HG03196 (cell line): ENCODE data around the gene PPIP5K1.

Source experiments
- ATAC-seq: cut with Tn5 transposase; IDR thresholded peaks from one replicate; pipeline ENCODE4 v1.9.1; 2021; ENCODE audit not compliant: unreplicated experiment

The PPIP5K1 gene

DNA sequence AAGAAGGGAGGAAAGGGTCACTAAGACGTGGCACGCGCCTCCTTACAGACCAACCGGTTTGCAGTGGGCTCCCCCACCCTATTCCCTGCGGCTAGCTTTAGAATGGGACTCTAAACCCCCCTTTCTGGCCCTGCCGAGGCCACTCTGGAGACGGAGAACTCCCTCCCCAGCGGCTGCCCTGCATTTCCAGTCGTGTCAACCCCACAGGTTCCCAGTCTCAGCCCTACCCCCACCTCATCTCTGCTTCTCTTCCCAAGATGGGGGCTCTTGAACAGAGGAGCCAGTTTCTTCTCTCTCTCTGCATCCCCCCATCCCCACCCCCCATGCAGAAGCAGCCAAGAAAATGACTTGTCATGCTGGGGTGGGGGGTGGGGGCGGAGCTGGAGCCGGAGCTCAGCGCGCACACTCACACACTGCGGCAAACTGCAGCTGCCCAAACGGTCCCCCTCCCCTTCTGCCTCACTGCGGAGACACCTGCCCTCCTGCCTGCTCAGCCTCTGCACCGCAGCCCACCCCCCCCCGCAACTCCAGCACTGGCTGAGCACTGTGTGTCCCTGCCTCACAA lies 71.7 kb downstream of the PPIP5K1 start:
- no peak for ATAC-seq

DNA sequence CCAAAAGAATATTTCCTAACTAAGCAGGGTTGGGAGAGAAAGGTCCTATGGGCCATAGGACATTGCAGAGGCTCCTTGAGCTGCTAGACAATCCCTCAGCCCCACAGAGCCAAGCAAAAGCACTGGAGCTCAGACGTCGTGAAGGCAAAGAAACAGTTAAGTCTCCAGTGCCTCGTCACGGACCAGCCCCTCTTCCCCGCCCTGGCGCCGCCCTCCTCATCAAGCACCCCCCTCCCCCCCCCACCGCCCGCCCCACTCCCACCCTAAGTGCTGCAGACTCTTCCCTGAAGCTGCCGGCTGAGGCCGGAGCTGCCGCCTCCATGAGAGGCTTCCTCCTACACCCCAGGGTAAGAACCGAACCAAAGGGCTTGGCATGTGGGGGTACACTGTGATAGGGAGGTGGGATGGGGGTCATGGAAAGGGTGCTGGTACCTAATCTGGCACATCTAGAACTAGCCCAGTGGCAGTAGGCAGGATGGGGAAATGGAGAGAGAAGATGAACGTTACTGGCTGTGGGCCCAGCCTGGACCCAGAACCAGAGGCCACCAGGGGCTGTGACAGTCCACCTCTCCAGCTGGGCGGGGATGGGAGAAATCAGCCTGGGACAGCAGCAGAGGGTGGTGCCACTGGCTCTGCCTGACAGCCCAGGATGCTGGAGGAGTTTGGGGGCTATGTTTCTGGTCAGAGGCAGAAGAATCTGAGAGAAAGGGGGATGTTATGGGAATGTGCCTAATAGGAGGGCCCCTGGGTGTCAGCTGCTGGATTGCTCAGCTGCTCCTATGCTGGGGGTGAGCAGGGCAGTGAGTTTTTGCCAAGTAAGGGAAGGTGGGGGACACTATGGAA lies 72.4 kb downstream of the PPIP5K1 start, which contains the start of gene MAP1A:
Gene MAP1A (plus strand): TSS at position 255 of the 843 bp plus-strand sequence. CDS start 3,866 bp downstream, outside the sequence.
- no peak for ATAC-seq

DNA sequence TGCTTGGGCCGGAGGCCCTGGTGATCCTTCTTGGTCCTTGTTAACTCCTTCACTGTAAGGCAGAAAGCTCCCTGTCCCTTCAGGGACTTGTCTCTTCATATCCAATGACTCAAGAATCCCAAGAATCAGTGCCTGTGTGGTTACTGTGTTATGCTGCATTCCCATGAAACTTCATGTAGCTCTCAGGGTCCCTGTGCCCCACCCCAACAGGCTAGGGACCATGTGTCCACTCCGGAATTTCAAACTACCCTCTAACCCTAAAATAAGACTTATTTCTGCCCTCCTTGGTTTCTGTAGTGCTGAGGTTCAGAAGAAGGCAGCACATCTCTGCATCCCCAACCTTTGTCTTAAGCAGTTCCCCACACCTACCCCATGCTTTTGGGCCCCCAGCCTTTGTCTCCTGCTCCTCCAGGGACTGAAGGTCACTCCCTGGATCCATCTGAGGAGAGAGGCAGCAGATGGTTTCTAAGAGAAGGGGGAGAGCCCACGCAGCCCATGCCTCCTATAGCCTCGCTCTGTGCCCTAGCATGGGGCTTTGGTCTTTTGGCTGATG lies 73.1 kb downstream of the PPIP5K1 start:
- ATAC-seq: no peak

DNA sequence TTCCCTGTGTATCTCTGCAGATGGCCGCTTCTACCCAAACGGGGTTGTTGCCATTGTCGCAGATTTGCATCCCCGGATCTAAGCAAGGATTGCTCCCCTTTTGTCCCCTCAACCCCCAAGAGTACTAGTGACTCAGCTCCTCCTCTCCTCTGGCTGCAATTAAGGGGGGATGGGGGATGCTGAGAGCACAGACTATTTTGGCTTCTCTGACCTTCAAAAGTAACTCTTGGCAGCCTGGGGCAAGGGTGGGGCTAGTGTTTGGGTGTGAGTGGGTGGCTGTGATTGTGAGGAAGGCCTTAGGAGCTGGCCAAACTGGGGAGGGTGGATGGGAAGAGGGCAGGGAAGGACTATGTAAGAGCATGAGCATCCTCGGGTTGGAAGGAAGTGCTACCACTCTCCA lies 73.8 kb downstream of the PPIP5K1 start:
- ATAC-seq: no peak

DNA sequence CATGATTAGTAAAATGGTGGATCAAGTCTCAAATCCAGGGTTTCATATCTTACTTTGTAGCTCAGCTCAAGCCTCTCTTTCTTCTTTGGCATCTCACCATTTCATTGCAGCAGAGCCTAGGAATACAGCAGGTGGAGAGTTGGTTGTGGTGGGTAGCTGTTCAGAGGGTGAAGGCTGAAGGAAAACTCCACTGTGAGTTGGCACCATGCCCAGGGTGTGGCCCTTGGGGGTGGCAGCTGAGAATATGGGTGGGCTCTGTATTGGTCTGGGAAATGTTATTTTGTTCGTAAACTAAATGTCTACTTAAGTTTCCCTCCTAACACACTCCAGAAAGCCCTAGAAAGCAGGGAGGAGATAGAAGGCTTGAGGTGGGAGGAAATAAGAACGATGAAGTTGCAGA lies 74.3 kb downstream of the PPIP5K1 start:
- ATAC-seq: no peak

DNA sequence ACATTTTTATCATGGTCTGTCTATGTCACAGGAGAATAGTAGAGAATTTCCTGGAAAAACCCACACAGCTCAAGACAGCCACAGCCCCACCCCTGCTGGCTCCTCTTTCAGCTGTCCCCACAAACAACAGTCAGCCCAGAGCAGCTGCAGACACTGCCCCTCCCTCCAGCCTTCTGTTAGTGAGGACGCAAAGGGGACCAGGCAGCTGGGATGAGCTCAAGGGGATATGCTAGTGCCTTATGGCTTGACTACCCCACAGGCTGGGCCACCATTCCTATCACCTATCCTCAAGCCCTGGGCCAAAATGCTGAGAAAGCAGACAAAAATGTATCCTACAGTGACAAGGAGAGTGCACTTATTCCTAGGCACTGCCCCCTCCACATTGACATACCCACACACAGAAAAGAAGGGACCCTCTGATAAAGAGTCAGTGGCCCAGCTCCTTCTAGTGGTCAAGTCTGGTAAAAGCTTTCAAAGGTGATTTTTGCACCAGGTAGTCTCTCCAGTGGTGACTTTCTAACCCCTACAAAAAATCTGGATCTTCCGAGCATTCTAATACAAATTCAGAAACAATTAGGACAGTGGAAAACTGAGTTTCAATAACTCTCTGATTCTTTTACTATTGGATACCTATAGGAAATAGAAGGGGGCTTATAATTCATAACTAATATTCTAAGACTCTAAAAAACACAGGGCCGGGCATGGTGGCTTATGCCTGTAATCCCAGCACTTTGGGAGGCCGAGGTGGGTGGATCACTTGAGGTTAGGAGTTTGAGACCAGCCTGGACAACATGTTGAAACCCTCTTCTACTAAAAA lies 75.6 kb downstream of the PPIP5K1 start:
- no peak for ATAC-seq

DNA sequence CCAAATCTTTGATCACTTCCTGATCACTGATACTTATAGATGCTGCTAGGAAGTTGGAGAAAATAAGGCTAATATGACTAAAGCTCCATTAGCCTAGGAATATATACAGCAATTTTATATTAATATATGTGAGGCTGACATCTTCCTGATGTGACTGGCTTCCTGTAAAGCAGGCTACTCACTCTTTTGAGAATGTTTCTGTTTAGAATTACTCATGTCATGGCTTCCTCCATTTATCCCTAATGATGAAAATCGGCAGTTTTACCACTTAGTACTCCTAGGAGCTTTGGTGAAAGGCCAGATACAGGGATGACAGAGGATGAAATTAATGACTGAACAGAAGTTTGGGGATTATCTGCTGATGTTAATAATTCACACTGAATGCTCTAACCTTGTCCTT lies 76.5 kb downstream of the PPIP5K1 start:
- ATAC-seq: no peak

DNA sequence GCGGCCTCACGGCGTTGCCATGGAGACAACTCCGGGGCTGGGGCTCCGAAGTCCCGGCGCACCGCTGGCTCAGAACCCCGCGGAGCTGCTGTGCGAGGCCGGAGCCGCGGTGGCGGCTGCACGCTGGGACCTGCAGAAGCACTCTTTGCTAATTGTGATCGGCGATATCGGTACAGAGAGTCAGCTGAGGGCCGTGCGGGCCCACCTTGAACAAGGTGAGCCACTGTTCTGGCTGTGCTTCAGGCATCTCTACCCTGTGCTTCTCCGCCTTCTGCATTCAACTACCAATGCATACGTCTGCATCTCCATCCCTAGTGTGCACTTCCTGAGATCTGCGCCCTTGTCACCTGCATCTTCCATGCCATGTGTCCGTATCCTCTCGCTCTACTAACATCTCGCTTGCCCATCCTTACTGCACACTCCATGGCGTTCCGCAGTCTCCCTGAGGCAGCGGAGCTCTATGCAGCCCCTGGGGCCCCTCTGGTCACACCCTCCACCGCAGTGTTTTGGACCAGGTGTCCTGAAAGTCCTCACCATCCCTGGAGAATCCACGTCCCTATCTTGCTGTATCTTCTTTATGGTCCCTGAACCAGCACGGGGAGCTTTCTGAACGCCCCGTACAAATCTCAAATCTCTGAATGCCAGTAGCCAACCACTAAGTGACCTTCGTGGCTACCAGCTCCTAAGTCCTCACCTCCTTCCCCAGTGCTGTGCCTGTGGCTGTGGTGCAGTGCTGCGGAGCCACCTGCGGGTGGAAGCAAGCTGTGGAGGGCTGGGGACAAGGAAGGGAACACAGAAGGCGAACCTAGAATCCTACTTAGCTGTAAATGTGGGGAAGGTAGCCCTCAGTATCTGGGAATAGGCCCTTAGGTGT lies 78.8 kb downstream of the PPIP5K1 start:
- ATAC-seq: no peak

DNA sequence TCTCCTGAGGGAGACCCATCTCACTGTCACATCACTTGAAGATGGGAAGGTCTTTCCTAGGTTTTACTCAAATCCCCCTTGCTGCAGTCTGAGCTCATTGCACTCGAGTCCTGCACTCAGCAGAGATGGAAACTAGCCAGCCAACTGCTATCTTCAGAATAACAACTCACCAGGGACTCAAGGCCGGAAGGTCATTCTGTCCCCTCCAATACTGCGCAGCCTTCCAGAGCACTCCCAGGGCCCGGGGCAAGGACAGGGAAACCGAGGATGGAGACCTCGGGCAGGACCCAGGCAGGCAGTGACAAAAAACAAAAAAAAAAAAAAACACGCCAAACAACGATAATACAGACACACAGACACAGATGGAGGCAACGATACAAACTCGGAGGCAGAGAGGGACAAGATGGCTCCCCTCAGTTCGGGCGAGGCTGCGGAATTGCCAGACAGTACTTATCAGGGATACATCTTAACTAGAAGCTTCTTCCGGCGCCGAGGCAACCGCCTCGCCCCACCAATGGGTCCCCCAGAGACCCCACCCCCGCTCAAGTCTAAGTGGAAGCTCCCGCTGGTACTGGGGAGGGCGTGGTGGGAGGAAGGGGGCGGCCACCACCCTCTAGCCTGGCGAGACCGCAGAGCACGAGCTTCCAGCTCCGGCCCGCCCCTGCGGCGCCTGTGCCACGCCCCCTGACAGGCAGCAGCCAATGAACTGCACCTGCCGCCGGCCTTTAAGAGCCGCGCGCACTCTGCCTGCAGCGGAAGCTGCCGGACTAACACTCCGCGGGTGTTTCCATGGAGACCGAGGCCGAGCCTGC lies 79.6 kb downstream of the PPIP5K1 start:
- peak; percentile 97 for ATAC-seq

DNA sequence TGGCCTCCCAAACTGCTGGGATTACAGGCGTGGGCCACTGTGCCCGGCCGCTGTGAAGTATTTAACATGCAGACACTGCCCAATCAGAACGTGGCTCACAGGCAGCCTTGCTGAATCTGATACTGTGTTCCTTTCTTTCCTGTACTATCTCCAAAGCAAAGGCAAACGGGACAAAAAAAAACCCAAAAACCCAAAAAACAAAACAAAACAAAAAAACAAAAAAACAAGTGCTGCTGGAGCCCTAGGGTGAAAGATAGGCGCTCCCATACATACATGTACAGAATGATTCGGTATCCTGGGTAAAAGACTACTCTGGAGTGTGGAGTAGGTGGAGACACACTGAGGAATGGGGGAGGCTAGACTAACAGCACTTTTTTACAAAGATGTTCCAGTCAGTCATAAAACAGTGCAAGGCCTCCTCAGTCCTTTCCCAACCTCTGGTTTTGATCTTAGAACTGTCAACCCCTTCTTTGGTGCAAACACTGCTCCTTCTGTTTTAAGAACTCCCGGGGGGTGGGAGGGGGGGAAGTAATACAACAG lies 80.3 kb downstream of the PPIP5K1 start:
- no peak for ATAC-seq

DNA sequence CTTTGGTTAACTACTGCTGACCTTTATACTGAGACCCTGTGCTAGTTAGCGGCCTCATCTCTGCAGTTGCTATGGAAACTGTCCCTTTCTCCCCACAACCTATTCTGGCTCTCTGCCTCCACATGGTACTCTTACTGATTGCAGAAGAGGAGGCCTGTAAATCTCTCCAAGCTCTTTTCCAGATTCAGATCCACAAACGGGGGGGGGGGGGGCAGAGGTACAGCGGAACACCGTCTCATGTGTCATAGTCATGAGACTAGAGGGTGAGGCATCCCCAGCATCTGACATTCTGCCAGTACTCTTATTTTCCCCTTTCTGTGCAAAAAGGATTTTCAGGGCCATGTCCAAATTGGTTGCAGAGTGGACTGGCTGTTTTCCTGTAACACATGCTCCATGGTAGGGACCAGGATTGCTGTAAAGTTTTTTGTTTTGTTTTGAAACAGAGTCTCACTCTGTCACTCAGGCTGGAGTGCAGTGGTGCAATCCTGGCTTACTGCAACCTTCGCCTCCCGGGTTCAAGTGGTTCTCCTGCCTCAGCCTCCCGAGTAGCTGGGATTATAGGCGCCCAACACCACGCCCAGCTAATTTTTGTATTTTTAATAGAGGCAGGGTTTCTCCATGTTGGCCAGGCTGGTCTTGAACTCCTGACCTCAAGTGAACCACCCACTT lies 80.9 kb downstream of the PPIP5K1 start:
- no peak for ATAC-seq

DNA sequence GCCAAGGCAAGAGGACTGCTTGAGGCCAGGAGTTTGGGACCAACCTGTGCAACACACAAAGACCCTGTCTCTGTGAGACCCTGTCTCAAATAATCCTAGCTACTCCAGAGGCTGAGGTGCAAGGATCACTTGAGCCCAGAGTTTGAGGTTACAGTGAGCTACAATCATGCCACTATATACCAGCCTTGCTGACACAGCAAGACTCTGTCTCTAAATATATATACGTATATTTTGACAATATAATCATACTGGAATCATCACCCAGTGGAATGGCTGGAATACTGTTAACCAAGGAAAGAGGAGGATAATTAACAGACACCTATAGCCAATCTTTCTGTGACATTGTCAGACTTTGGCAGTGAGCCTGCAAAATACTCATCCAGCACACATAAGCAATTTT lies 81.6 kb downstream of the PPIP5K1 start:
- no peak for ATAC-seq

DNA sequence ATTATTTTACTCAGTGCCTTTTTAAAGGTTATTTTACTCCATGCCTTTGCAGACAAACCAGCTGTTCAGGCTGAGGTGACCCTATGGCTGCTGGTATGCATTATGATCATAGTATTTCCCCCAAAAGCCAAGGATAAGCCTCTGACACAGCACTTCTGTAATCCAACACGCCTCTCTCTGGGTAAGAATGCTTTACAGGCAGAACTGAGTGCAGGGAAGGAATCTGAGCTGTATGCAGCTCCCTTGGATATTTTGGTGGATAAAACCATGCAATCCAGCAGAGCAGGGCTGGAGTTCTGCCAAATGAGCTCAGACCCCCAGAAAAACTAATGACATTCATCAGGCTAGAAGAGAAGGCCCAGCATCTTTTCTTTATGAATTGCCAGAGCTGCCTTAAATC lies 84.3 kb downstream of the PPIP5K1 start:
- no peak for ATAC-seq

DNA sequence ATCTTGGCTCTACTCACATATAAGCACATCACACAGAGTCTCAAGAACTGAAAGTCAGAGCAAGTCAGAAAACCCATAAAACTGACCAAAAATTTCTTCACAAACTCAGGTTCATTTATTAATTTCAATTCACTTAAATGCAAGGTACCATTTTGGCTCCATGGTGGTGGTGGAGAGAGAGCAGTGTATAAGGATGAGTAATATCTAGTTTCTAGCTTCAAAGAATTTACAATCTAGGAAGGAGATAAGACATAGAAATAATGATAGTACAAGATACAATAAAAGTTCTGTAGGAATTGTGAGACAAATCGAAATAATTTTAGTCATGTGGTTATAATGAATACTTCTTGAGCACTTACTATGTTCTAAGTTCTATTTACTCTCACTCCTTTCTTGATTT lies 90.4 kb downstream of the PPIP5K1 start:
- no peak for ATAC-seq

DNA sequence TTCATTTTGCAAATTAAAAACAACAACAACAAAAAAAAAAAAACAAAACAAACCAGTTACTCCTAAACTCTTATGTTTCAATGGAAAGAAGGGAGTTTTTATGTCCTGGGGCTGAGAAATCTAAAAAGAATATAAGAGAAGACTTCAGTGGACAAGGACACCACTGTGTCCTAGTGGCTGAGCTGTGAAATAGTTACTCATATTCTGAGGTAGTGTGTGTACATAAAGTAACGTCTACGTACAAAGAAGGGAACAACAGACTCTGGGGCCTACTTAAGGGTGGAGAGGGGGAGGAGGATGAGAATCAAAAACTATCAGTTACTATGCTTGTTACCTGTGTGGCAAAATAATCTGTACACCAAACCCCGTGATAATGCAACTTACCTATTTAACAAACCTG lies 91.0 kb downstream of the PPIP5K1 start:
- ATAC-seq: no peak

DNA sequence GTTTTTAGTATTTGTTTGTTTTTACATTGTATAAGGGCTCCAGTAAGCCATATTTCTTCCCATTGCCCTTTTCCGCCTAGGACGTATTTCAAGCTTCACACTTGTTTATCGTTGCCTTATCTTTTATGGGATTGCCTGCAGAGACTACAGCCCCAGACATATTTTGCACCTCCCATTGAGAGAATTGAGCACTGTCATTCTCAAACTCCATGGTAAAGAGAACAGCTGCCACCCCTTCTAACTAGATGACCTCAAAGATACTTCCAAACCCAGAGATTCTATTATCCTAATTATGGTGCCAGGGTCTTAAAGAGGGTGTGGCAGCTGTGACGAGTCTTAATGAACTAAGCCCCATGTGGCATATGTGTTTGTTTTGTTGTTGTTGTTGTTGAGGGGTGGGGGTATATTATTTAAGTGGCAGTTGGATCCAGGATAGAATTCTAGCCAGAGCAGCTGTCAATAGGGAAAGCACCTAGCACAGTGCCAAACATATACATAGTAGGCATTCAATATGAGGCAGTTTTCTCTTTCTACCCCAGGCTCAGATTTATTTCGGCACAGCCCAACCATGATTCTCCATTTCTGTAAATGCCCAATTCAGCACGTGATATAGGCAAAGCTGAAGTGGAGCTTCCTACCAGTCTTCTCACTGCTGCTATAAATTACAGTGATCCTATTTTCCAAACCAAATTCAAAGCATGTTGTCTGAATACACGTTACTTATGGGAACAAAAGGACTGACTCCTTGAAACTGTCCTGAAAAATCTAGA lies 96.1 kb downstream of the PPIP5K1 start:
- no peak for ATAC-seq

DNA sequence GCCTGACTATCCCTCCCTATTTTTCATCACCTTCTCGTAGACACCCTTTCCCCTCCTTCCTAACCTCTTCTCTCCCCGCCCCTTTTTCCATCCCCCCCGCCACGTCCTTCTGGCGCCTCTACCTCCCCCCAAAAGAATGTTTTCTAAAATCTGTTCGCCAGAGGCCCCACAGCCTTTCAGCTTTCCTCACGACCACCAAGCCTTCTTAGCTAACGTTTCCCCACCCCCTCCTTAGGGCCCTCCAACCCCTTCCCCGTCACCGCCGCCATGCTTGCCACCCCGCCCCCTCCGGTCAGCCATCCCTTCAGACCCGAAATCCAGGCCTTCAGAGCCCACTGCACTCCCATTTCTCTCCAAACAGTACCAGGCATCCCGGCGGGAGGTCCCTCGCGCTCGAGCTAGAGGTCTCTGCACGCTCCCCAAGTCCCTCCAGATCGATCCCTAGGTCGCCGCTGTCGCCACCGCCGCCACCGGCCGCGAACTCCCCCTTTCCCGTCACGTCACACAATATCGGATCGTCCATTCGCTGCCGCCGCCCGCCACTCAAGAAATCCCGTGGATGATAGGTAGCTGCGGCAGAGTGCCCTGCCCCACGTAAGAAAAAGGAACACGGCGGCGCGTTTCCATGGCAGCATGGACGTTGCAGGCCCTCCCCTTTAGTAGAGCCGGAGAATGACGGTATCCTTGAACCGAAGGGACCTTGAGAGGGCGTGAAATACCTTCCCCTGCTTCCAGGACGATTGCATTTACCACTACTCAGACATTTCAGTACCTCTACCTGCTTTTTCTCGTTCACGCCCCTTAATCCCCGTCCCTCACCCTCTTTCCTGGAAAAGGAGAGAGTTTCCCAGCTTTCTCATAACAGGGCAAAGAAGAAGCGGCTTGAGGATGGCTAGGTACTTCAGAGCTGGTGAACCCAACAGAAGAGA lies 97.1 kb downstream of the PPIP5K1 start, which contains the start of gene TP53BP1:
Gene TP53BP1 (minus strand): TSS at position 484 of the 929 bp plus-strand sequence. CDS start 113 bp downstream, at position 371.
- ATAC-seq: peak; percentile 94
